AG04450 (cell line): Measurements from ENCODE around the gene ADAT3. TPM values are rescaled to one million over a fixed set of nuclear protein-coding genes. Genes with fewer than 3 reads are reported as not detected.

Experiments used
- CTCF ChIA-PET: fragments of 300-600, 350-600 bp; formaldehyde crosslinking; extraction: SDS; loops from one replicate; lab custom pipeline; 2022; ENCODE audit warnings: antibody characterized with exemption, inconsistent platforms; lab: Charles Lee
- POLR2A ChIA-PET: fragments of 350-600 bp; formaldehyde crosslinking; extraction: SDS; loops from one replicate; lab custom pipeline; 2021; ENCODE audit warnings: antibody characterized with exemption, inconsistent platforms; lab: Yijun Ruan, JAX
- DNase-seq: peaks from one replicate; pipeline ENCODE4 v3.0.0-alpha.2; 2011; ENCODE audit warnings: low read depth, low spot score
- H3K27ac ChIP-seq: one replicate; pipeline ENCODE4 v1.5.1; 2012; ENCODE audit warnings: low read depth, low read length, control low read depth
- H3K27me3 ChIP-seq: one replicate; pipeline ENCODE4 v1.6.0; 2012; ENCODE audit warnings: low read length; ENCODE audit not compliant: control insufficient read depth, insufficient read depth
- H3K4me3 ChIP-seq: 2 replicates; pipeline ENCODE4 v1.5.1; 2011; ENCODE audit warnings: mild to moderate bottlenecking, low read depth, low read length, control low read depth
- H3K9me3 ChIP-seq: 2 replicates; pipeline ENCODE4 v1.5.1; 2012; ENCODE audit warnings: low read length; ENCODE audit not compliant: control insufficient read depth, insufficient read depth
- polyA plus RNA-seq: library from polyadenylated mRNA; depleted of rRNA; stranded (reverse); fragments of >200 nt; gene quantifications from 2 replicates; pipeline ENCODE4 v1.2.3, GENCODE V29; 2011
- TF ChIP-seq, protein P1 (sequence below): IDR thresholded peaks from 2 replicates; pipeline ENCODE4 v1.5.1; 2011; ENCODE audit warnings: low read depth, low read length, control low read depth, inconsistent platforms

The ADAT3 gene
- polyA plus RNA-seq, 1 experiment = 0.35 TPM

DNA sequence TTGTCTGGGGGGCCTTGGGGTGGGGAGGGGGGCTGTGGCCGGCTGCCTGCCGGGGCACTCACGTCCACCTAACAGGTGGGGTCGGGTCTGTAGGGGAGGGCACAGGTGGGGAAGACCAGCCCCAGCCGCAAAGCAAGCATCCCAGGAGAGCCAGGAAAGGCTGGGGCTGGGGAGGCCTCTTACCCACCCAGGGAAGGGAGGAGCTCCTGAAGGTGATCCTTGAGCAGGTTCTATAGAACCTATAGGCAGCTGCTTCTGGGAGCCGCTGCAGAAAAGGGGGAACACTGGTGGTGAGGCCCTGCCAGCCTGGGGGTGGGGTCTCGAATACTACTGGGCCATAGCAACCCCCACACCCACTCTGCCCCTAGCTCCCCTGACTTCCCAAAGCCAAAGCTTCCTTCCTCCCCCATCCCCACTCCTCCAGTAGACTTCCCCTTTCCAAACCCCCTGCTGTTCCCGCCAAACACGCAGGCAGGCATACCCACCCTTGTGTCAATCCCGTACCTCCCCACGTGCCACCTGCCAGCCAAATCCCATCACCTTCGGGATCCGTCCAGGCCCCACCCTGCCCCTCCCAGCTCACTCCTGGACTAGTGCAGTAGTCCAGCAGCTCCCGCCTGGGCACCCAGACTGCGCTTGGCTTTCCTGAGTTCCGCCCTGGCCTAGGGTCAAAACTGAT, 47.4 kb upstream of the ADAT3 start:
- Histone ChIP-seq H3K27me3 (no peaks in the 10 kb centered on the region), H3K9me3 (no peaks in the 10 kb centered on the region; the same call in 1 of the 2 replicates), H3K27ac (peak overlapping the region; percentile 83), H3K4me3 (peak overlapping the region; percentile 52; the same call in 1 of the 2 replicates)
- no peak for DNase-seq
- TF ChIP-seq, protein P1, sequence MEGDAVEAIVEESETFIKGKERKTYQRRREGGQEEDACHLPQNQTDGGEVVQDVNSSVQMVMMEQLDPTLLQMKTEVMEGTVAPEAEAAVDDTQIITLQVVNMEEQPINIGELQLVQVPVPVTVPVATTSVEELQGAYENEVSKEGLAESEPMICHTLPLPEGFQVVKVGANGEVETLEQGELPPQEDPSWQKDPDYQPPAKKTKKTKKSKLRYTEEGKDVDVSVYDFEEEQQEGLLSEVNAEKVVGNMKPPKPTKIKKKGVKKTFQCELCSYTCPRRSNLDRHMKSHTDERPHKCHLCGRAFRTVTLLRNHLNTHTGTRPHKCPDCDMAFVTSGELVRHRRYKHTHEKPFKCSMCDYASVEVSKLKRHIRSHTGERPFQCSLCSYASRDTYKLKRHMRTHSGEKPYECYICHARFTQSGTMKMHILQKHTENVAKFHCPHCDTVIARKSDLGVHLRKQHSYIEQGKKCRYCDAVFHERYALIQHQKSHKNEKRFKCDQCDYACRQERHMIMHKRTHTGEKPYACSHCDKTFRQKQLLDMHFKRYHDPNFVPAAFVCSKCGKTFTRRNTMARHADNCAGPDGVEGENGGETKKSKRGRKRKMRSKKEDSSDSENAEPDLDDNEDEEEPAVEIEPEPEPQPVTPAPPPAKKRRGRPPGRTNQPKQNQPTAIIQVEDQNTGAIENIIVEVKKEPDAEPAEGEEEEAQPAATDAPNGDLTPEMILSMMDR = no peak
- ChIA-PET POLR2A (no interaction called here), CTCF (interaction anchor here (0.8 to 2.2 kb wide), 2 partner anchors 9 to 20 kb away, joined by 4 to 6 read pairs; no protein-coding TSS in a partner anchor)

DNA sequence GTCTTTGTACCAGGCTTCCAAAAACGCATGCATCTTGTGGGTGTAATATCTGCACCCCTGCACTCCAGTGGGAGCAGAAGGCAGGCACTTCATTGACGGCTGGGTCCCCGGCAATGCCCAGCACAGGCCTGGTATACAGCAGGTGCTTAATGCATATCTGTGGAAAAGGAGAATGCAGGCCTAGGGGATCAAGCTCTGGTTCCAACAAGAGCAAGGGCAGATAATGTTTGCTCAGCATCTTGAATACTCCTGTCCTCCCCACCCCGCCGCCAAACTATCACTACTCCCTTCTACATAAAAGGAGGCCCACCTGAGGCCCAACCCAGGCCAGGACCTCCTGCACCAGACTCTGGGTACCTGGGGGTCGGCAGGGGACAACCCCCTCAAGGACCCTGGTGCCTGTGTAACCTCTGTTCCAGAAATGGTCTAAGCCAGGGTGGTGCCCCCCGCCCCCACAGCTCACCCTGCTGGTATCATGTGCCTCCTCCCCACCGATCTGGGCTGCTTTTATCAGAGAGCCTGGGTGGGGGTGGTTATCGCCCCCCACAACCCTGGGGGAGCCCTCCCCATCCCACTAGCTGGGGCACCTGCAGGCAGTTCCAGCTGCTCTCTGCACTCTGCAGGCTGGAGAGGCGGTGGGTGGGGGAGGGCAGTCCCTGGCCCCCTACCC, 46.7 kb upstream of the ADAT3 start:
- no peak overlapping the region for H3K4me3 ChIP-seq
- CTCF ChIA-PET = interaction anchor here (2.2 kb wide), 1 partner anchor 21 kb away, joined by 6 read pairs; no protein-coding TSS in a partner anchor
- H3K9me3 ChIP-seq = no peaks in the 10 kb centered on the region; the same call in 1 of the 2 replicates
- POLR2A ChIA-PET = no interaction called here
- no peak for DNase-seq
- H3K27me3 ChIP-seq = no peaks in the 10 kb centered on the region
- no peak overlapping the region for H3K27ac ChIP-seq
- TF ChIP-seq, protein P1 = no peak

DNA sequence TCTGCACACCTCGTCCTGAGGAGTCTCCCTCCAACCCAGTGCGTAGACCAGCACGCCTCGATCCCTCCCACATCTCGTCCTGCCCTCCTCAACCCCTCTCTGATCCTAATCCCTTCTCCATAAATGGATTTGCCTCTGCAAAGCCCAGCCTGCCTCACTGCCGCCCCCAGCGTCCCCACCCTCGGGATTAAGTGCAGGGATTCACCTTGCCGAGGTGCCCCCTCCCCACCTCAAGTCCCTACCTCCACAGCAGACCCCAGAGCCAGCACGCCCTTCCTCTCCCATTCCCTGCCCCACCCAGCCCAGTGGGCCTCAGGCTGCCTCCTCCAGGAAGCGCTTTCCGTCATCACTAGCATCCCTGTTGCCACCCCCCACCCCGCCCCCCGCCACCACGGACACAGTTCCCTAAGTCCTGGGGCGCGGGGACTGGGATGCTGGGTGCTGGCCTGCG, 45.8 kb upstream of the ADAT3 start:
- TF ChIP-seq, protein P1 = no peak
- no peaks in the 10 kb centered on the region; the same call in 1 of the 2 replicates for H3K9me3 ChIP-seq
- H3K27me3 ChIP-seq = no peaks in the 10 kb centered on the region
- POLR2A ChIA-PET = no interaction called here
- DNase-seq = no peak
- H3K27ac ChIP-seq = peak overlapping the region; percentile 21
- CTCF ChIA-PET = no interaction called here
- peak overlapping the region; percentile 81 for H3K4me3 ChIP-seq

DNA sequence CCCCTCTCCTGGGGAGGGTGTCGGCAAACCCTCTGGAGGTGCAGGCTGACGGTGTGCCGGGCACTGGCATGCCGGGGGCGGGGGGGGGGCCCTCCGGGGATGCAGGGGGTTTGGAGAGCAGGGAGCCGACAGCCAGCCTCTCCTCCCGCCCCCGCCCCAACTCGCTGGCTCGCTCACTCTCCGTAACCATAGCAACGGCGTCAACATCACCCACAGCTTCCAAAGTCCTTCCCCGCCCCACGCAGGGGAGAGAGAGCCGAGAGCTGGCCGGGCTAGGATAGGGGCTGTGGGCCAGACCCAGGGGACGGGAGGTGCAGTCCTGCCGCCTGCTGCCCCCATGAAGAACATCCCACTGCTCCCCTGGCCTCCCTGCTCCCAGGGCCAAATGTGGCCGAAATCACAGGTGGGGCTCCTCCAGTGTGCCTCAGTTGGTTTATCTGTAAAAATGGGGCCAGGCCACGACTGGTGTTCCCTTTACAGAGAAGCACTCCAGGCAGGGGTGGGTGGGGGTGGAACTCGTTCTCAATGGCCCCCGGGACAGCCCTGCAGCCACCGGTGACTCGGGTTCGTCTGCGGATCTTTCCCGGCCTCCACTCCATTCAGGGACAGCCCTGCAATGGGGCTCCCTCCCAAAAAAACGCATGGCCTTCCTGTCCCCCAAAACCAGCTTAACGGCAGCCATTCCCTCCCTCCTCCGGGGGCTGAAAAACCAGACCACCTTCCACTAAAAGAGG, 45.0 kb upstream of the ADAT3 start:
- Histone ChIP-seq H3K9me3 (no peaks in the 10 kb centered on the region; the same call in 1 of the 2 replicates), H3K4me3 (peak overlapping the region; percentile 81), H3K27me3 (no peaks in the 10 kb centered on the region), H3K27ac (peak overlapping the region; percentile 39)
- DNase-seq = no peak
- CTCF ChIA-PET = interaction anchor here (1.5 to 1.6 kb wide), 2 partner anchors 11 to 34 kb away, joined by 3 read pairs; no protein-coding TSS in a partner anchor
- TF ChIP-seq, protein P1 = no peak
- POLR2A ChIA-PET = no interaction called here
